ENCODE results near the gene HSPA12B. TPM values are rescaled to one million over a fixed set of nuclear protein-coding genes. Genes with fewer than 3 reads are reported as not detected.

HSPA12B gene
- total RNA-seq, 2 experiments from 2014 or later: not detected

DNA sequence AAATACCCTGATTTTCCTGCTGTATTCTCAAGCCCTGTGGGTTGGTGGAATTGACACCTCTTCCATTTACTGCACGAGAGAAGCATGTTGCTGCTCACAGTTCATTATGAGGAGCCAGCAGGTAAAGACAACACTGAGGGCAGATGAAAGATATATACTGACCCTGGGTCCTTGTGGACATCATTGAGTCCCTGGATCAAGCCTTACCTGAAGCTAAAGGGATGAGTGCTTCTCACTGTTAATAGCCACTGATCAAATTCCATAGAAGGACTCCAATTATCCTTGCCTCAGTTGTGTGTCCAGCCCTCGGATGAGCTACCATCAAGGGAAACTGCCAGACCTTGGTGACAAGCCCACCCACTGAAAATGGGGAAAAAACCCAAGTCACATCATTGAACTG, 12.4 kb upstream of the HSPA12B start:
- Histone ChIP-seq H3K4me2 (ENCODE audit: low read length) (peak overlapping the region; percentile 35; the same call in 1 of the 2 replicates), H3K36me3 (ENCODE audit: insufficient read depth, low read length) (no peaks in the 10 kb centered on the region), H3K79me2 (ENCODE audit: insufficient read depth, low read depth, low read length) (no peaks in the 10 kb centered on the region), H3K4me3 (ENCODE audit: low read depth, low read length, poor library complexity, severe bottlenecking) (no peak overlapping the region), H3K27ac (ENCODE audit: low read depth, low read length, poor library complexity, severe bottlenecking) (peak overlapping the region; percentile 5), H2AFZ (ENCODE audit: low read length) (no peak overlapping the region), H4K20me1 (ENCODE audit: insufficient read depth, low read length) (no peaks in the 10 kb centered on the region), H3K9me3 (ENCODE audit: low read length) (no peaks in the 10 kb centered on the region), H3K9me2 (ENCODE audit: insufficient read depth, low read length) (no peaks in the 10 kb centered on the region), H3K4me1 (ENCODE audit: insufficient read depth, low read length, poor library complexity, severe bottlenecking) (peaks cover 13% of the 10 kb centered on the region)
- TF ChIP-seq, protein P1, sequence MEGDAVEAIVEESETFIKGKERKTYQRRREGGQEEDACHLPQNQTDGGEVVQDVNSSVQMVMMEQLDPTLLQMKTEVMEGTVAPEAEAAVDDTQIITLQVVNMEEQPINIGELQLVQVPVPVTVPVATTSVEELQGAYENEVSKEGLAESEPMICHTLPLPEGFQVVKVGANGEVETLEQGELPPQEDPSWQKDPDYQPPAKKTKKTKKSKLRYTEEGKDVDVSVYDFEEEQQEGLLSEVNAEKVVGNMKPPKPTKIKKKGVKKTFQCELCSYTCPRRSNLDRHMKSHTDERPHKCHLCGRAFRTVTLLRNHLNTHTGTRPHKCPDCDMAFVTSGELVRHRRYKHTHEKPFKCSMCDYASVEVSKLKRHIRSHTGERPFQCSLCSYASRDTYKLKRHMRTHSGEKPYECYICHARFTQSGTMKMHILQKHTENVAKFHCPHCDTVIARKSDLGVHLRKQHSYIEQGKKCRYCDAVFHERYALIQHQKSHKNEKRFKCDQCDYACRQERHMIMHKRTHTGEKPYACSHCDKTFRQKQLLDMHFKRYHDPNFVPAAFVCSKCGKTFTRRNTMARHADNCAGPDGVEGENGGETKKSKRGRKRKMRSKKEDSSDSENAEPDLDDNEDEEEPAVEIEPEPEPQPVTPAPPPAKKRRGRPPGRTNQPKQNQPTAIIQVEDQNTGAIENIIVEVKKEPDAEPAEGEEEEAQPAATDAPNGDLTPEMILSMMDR (conservative IDR thresholded peaks at IDR 0.05; ENCODE audit: low read length): no peak
- TF ChIP-seq EZH2phosphoT487 (IDR thresholded peaks at IDR 0.05; ENCODE audit: borderline replicate concordance, low read depth, low read length): no peak
- BruUV-seq (replicated peaks): no TSS peak
- intact Hi-C loops (cut with micrococcal nuclease; ENCODE audit: unreplicated experiment): loop anchor here (1.0 kb wide), 1 partner anchor 48 kb away; no protein-coding TSS in a partner anchor
- POLR2A ChIA-PET: interaction anchor here (0.6 to 1.3 kb wide), 2 partner anchors 47 to 67 kb away, joined by 3 to 5 read pairs; partner anchors contain the start of gene ADISSP
- no peak for DNase-seq (ENCODE audit: low spot score)
- CTCF ChIA-PET (ENCODE audit: unreplicated experiment): interaction anchor here (0.8 kb wide), 1 partner anchor 35 kb away, joined by 3 read pairs; no protein-coding TSS in a partner anchor

DNA sequence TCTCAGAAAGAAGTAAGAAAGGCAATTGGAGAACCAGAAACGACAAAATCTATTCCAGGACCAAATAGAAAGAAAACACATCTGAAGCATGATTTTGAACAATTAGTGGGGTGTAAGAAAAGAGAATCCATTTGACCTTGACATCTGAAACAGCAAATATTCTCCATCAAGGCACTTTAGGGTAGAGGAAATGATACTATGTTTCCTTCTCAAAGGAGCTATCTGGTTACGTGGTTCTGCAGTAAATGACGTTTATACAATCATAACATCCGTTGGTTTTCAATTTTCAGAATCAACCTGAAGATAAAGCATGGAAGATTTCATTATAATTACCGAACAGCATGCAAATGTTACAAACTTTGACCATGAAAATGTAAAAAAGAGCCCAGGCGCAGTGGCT, 11.9 kb upstream of the HSPA12B start:
- intact Hi-C loops (cut with micrococcal nuclease; ENCODE audit: unreplicated experiment): loop anchor here (1.0 kb wide), 1 partner anchor 48 kb away; no protein-coding TSS in a partner anchor
- H3K4me1 ChIP-seq (ENCODE audit: insufficient read depth, low read length, poor library complexity, severe bottlenecking): peaks cover 13% of the 10 kb centered on the region
- no peaks in the 10 kb centered on the region for H3K9me2 ChIP-seq (ENCODE audit: insufficient read depth, low read length)
- no peak overlapping the region for H2AFZ ChIP-seq (ENCODE audit: low read length)
- no peak overlapping the region for H3K4me3 ChIP-seq (ENCODE audit: low read depth, low read length, poor library complexity, severe bottlenecking)
- TF ChIP-seq, protein P1 (conservative IDR thresholded peaks at IDR 0.05; ENCODE audit: low read length): no peak
- no peak for TF ChIP-seq EZH2phosphoT487 (IDR thresholded peaks at IDR 0.05; ENCODE audit: borderline replicate concordance, low read depth, low read length)
- peak overlapping the region; percentile 35; the same call in 1 of the 2 replicates for H3K4me2 ChIP-seq (ENCODE audit: low read length)
- H3K9me3 ChIP-seq (ENCODE audit: low read length): no peaks in the 10 kb centered on the region
- BruUV-seq (replicated peaks): no TSS peak
- no peaks in the 10 kb centered on the region for H4K20me1 ChIP-seq (ENCODE audit: insufficient read depth, low read length)
- DNase-seq (ENCODE audit: low spot score): no peak
- no peaks in the 10 kb centered on the region for H3K79me2 ChIP-seq (ENCODE audit: insufficient read depth, low read depth, low read length)
- CTCF ChIA-PET (ENCODE audit: unreplicated experiment): no interaction called here
- peak overlapping the region; percentile 41 for H3K27ac ChIP-seq (ENCODE audit: low read depth, low read length, poor library complexity, severe bottlenecking)
- no peaks in the 10 kb centered on the region for H3K36me3 ChIP-seq (ENCODE audit: insufficient read depth, low read length)
- POLR2A ChIA-PET: interaction anchor here (1.3 kb wide), 1 partner anchor 47 kb away, joined by 5 read pairs; the partner anchor contains the start of gene ADISSP

DNA sequence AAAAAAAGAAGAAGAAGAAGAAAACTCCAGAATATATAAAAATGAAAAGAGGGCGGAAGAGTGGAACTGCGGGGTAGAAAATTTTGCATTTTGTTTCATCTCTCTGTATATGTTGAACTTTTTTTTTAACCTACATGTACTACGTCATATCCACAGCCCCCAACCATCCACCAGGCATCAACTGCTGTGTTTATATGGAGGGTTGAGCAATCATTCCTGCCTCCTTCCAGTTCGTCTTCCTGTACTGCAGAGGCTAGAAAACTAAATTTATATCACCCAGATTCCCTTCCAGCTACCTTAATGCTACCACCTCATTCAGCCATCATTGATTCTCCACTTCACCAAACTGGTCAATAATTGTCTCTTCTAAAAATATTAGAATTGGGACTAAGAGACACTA, 10.6 kb upstream of the HSPA12B start:
- Histone ChIP-seq H3K4me2 (ENCODE audit: low read length) (no peak overlapping the region), H3K4me1 (ENCODE audit: insufficient read depth, low read length, poor library complexity, severe bottlenecking) (peaks cover 13% of the 10 kb centered on the region), H2AFZ (ENCODE audit: low read length) (no peak overlapping the region), H4K20me1 (ENCODE audit: insufficient read depth, low read length) (no peaks in the 10 kb centered on the region), H3K79me2 (ENCODE audit: insufficient read depth, low read depth, low read length) (no peaks in the 10 kb centered on the region), H3K4me3 (ENCODE audit: low read depth, low read length, poor library complexity, severe bottlenecking) (no peak overlapping the region), H3K27ac (ENCODE audit: low read depth, low read length, poor library complexity, severe bottlenecking) (no peak overlapping the region), H3K9me2 (ENCODE audit: insufficient read depth, low read length) (no peaks in the 10 kb centered on the region), H3K9me3 (ENCODE audit: low read length) (no peaks in the 10 kb centered on the region), H3K36me3 (ENCODE audit: insufficient read depth, low read length) (no peaks in the 10 kb centered on the region)
- intact Hi-C loops (cut with micrococcal nuclease; ENCODE audit: unreplicated experiment): no loop called here
- ChIA-PET POLR2A (interaction anchor here (0.6 to 1.0 kb wide), 4 partner anchors 23 to 468 kb away, joined by 3 to 6 read pairs (median 3); no protein-coding TSS in a partner anchor), CTCF (ENCODE audit: unreplicated experiment) (no interaction called here)
- no peak for DNase-seq (ENCODE audit: low spot score)
- BruUV-seq (replicated peaks): no TSS peak
- no peak for TF ChIP-seq EZH2phosphoT487 (IDR thresholded peaks at IDR 0.05; ENCODE audit: borderline replicate concordance, low read depth, low read length)
- TF ChIP-seq, protein P1 (conservative IDR thresholded peaks at IDR 0.05; ENCODE audit: low read length): no peak

All from OCI-LY7 (cell line).